IPS-15b (cell line): ENCODE results near the gene COBL.

Experiments
- H3K27me3 ChIP-seq: one replicate; pipeline ENCODE4 v1.6.1; 2013; ENCODE audit warnings: low read length; ENCODE audit not compliant: control insufficient read depth, insufficient read depth
- H3K36me3 ChIP-seq: one replicate; pipeline ENCODE4 v1.6.1; 2013; ENCODE audit warnings: low read length; ENCODE audit not compliant: control insufficient read depth, insufficient read depth
- H3K4me1 ChIP-seq: one replicate; pipeline ENCODE4 v1.6.1; 2013; ENCODE audit warnings: mild to moderate bottlenecking, low read length; ENCODE audit not compliant: control insufficient read depth, insufficient read depth
- H3K4me3 ChIP-seq: one replicate; pipeline ENCODE4 v1.5.1; 2013; ENCODE audit warnings: low read depth, low read length
- H3K9ac ChIP-seq: one replicate; pipeline ENCODE4 v1.6.1; 2013; ENCODE audit warnings: low read depth, mild to moderate bottlenecking, low read length
- H3K9me3 ChIP-seq: one replicate; pipeline ENCODE4 v1.6.1; 2013; ENCODE audit warnings: mild to moderate bottlenecking, low read length; ENCODE audit not compliant: control insufficient read depth, insufficient read depth

COBL gene

DNA sequence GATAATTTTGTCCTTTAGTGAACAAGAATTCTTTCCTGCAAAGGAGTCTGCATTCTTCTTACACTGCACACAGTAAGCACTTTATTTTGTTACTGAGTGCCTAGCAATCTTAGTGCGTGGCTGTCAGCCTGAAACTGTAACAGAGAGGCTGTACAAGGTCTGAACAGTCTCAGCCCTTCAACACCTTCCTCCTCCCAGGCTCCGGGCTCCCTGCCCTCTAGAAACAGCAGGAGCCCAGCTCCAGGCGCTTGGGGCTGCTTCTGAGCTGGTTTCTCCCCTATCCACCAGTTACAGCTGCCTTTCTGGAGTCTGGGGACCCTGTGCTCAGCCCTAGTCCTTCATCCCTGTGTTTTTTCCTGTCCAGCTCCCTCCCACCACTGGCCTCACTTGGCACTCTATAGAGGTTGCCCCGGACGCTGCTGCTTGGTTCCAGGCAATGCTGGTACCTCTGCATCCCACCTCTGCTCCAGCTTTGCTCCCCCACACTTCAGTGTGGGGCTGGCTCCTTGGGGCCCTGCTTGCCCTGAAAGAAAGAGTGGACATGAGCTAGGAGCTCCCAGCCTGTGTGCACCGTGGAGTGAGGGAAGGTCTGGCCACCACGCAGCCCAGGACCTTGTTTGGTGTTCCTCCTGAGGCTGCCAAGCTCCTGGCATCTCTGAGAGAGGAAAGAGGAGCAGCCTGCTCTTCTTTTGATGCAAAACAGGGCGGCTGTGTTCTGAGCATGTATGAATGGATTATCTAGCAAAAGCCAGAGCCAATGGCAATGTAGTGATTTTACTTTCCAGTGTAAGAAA, 282.7 kb downstream of the COBL start:
- H3K4me3 ChIP-seq: no peak overlapping the region
- H3K36me3 ChIP-seq: peaks cover 11% of the 10 kb centered on the region
- no peak overlapping the region for H3K9ac ChIP-seq
- no peaks in the 10 kb centered on the region for H3K9me3 ChIP-seq
- no peaks in the 10 kb centered on the region for H3K4me1 ChIP-seq
- H3K27me3 ChIP-seq: no peaks in the 10 kb centered on the region

- Histone ChIP-seq H3K9ac (no peak overlapping the region), H3K4me1 (no peaks in the 10 kb centered on the region), H3K27me3 (no peaks in the 10 kb centered on the region), H3K9me3 (no peaks in the 10 kb centered on the region), H3K4me3 (no peak overlapping the region), H3K36me3 (peaks cover 25% of the 10 kb centered on the region)
Observed at GRCh38 chr7:51031791-51032515, 284.7 kb downstream of the COBL start.

DNA sequence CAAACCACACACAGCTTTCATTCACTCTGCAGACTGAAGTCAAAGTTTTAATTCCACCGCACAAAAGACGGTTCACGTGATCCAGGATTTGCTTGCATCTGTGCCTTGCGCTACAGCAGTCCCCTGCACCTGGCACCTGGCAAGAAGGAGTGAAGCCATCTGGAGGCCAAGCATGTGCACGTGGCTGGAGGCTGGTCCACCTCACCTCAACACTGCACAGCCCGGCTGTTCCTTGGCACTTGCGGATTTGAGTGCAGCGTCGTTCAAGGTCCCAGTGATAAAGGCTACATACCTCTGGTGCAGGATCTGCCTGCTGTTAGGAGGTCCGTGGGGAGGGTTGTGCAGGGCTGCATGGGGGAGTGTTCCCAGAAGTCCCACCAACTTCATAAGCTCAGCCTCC, 285.4 kb downstream of the COBL start:
- no peaks in the 10 kb centered on the region for H3K27me3 ChIP-seq
- H3K36me3 ChIP-seq: peaks cover 28% of the 10 kb centered on the region
- H3K4me1 ChIP-seq: no peaks in the 10 kb centered on the region
- H3K9ac ChIP-seq: no peak overlapping the region
- H3K9me3 ChIP-seq: no peaks in the 10 kb centered on the region
- H3K4me3 ChIP-seq: no peak overlapping the region

GRCh38 chr7:51029701-51030191, 286.9 kb downstream of the COBL start:
- H3K4me1 ChIP-seq: no peaks in the 10 kb centered on the region
- H3K9me3 ChIP-seq: no peaks in the 10 kb centered on the region
- peaks cover 36% of the 10 kb centered on the region for H3K36me3 ChIP-seq
- H3K27me3 ChIP-seq: no peaks in the 10 kb centered on the region
- no peak overlapping the region for H3K4me3 ChIP-seq
- no peak overlapping the region for H3K9ac ChIP-seq

GRCh38 chr7:51029131-51029530, 287.5 kb downstream of the COBL start:
- H3K9ac ChIP-seq: no peak overlapping the region

DNA sequence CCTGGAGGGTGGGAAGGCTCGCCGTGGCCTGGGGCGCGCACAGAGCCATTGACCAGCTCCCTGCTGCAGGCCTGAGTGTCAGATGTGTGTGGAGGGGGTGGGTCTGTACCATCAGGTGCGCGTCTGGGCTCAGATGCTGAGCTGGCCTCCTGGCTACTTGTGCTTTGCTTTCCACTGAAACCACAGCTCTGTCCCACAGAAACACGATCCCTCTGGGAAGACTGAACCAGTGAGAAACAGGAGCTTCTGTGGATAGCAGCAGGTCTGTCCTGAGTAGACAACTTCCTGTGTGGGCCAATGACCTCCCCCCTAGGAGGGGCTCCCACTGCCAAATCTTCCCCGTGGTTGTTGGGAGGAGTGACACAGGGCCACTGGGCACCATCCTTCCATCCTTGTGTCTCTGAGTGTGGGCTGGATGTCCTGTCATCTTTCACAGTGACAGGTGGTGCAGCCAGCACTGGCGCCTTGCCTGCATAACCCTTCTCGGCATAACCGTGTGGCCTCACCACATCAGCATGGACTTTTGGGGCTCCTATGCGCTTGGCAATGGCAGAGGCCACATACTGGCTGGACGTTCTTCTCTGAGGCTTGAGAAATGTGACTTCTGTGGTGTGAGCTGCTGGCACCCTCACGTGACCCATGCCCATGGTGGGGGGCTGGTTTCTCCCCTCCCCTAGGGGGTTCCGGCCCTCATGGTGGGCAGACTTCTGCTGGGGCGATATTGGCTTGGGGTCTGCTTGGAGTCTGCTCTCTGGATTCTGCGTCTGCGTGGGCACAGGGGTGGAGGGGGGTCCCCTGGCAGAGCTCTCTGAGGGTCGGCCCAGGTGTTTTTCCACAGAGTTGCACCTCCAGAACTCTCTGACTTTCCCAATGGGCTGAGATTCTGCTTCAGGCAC, 288.4 kb downstream of the COBL start:
- no peaks in the 10 kb centered on the region for H3K27me3 ChIP-seq
- H3K36me3 ChIP-seq: peaks cover 41% of the 10 kb centered on the region
- no peak overlapping the region for H3K4me3 ChIP-seq
- no peak overlapping the region for H3K9ac ChIP-seq
- no peaks in the 10 kb centered on the region for H3K4me1 ChIP-seq
- H3K9me3 ChIP-seq: no peaks in the 10 kb centered on the region

More at GRCh38 chr7:51029131-51029530, 287.5 kb downstream of the COBL start:
- no peak overlapping the region for H3K4me3 ChIP-seq
- peaks cover 41% of the 10 kb centered on the region for H3K36me3 ChIP-seq
- H3K4me1 ChIP-seq: no peaks in the 10 kb centered on the region
- no peaks in the 10 kb centered on the region for H3K27me3 ChIP-seq
- H3K9me3 ChIP-seq: no peaks in the 10 kb centered on the region

- H3K9me3 ChIP-seq: no peaks in the 10 kb centered on the region
- no peak overlapping the region for H3K4me3 ChIP-seq
- H3K9ac ChIP-seq: no peak overlapping the region
- no peaks in the 10 kb centered on the region for H3K27me3 ChIP-seq
- no peaks in the 10 kb centered on the region for H3K4me1 ChIP-seq
- peaks cover 41% of the 10 kb centered on the region for H3K36me3 ChIP-seq
Observed at GRCh38 chr7:51027106-51027934, 289.3 kb downstream of the COBL start.

DNA sequence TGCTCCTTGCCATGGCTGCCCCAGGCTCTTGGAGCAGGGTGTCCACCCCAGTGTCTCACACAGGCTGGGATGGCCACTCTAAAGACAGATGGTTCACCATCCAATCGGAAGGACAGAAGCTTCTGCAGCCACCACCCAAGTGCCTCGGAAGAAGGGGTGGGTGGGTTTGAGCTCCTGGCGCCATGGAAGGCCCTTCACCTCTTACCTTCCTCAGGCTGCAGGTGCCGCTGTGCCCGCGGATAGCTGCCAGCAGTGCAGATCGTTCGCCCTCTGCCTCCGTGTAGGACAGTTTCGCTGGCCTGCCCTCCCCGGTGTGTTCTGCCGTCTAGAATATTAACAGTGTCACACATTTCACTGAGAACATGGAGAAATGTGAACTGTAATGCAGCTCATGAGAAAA, 290.3 kb downstream of the COBL start:
- Histone ChIP-seq H3K36me3 (peaks cover 40% of the 10 kb centered on the region), H3K4me1 (no peaks in the 10 kb centered on the region), H3K4me3 (no peak overlapping the region), H3K9me3 (no peaks in the 10 kb centered on the region), H3K27me3 (no peaks in the 10 kb centered on the region), H3K9ac (no peak overlapping the region)

GRCh38 chr7:51025668-51026067, 290.9 kb downstream of the COBL start:
- peaks cover 34% of the 10 kb centered on the region for H3K36me3 ChIP-seq

DNA sequence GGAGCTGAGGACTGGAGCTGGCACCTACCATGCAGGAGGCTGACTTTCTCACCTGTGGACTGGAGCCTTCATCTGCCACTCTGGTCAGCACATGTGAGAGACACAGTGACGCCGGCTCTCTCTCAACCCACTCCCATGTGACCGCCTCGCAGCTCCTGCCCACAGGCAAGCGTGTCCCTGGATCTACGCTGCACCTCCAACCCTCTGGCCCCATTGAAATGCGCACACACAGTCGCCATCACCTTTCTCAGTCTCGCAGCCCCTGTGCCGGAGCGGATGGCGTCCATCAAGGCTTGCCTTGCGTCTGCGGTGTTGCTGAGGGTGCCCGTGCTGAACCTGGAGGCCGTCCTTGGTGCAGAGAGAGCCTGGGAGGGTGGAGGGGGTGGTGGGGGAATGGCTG, 291.7 kb downstream of the COBL start:
- no peaks in the 10 kb centered on the region for H3K27me3 ChIP-seq
- peaks cover 34% of the 10 kb centered on the region for H3K36me3 ChIP-seq
- H3K9ac ChIP-seq: no peak overlapping the region
- no peaks in the 10 kb centered on the region for H3K4me1 ChIP-seq
- no peaks in the 10 kb centered on the region for H3K9me3 ChIP-seq
- no peak overlapping the region for H3K4me3 ChIP-seq

More at GRCh38 chr7:51025668-51026067, 290.9 kb downstream of the COBL start:
- Histone ChIP-seq H3K4me1 (no peaks in the 10 kb centered on the region), H3K27me3 (no peaks in the 10 kb centered on the region), H3K4me3 (no peak overlapping the region), H3K9me3 (no peaks in the 10 kb centered on the region), H3K9ac (no peak overlapping the region)

GRCh38 chr7:51023547-51023946, 293.1 kb downstream of the COBL start:
- Histone ChIP-seq H3K4me1 (no peaks in the 10 kb centered on the region), H3K27me3 (no peaks in the 10 kb centered on the region), H3K9ac (no peak overlapping the region), H3K36me3 (peaks cover 30% of the 10 kb centered on the region), H3K4me3 (no peak overlapping the region), H3K9me3 (no peaks in the 10 kb centered on the region)
